ENCODE data around the gene RAB39A. TPM values are rescaled to one million over a fixed set of nuclear protein-coding genes. Genes with fewer than 3 reads are reported as not detected.
A peak's percentile ranks its signal among the peaks of the same experiment; 100 is the strongest.

Gene RAB39A
- total RNA-seq, 1 experiment from 2014 or later, result not detected

DNA sequence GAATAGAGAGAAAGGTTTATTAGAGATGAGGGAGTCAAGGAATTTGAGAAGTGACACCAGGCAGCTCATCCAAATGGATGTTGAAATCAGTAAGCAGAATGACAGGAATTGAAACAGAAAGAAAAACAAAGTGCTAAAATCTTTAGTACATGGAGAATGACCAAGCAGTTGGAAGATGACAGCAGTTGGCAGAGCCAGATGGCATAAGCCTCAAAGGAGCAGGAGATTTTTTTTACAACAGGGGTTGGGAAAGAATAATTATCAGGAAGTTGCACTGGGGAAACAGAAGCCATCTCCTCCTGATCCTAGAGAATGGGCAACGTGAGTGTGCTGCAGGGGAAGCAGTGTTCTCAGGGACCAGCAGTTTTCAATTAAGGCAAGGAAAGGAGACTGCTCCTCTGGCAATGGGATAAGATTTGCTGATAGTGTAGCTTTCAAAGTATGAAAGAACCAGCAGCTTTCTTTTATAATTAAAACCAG, 28.9 kb downstream of the RAB39A start:
- DNase-seq (ENCODE audit: extremely low read depth, low read depth), result no peak

DNA sequence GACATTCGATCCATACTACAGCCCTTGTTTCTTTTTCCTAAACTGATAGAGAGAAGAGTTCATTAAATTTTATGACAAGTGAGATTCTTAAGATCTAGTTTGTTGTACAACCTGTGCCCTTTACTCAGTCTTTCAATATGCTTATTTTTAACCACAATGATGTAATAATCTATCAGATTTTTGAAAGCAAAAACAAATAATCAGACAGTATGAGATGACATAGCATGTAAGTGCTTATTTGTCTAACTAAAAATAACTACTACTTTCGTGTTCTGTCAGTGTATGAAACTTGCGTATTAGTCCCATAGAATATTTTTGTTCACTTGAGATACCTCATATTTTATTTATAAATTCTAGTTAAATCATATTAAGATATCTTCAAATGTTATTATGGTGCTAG, 33.2 kb downstream of the RAB39A start:
- DNase-seq (ENCODE audit: extremely low read depth, low read depth), result no peak

DNA sequence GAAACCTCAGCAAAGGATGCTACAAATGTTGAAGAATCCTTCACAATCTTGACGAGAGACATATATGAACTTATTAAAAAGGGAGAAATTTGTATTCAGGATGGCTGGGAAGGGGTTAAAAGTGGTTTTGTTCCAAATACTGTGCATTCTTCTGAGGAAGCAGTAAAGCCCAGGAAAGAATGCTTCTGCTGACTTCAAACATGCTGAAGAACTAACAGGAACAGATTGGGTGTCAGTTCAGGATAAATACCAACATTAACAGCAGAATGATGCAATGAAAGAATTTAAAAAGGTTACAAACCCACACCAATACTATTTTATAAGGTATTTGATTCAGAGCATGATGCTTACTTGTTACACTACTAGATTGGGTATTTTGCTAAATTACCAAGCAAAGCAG, 33.9 kb downstream of the RAB39A start:
- DNase-seq (ENCODE audit: extremely low read depth, low read depth), result no peak

DNA sequence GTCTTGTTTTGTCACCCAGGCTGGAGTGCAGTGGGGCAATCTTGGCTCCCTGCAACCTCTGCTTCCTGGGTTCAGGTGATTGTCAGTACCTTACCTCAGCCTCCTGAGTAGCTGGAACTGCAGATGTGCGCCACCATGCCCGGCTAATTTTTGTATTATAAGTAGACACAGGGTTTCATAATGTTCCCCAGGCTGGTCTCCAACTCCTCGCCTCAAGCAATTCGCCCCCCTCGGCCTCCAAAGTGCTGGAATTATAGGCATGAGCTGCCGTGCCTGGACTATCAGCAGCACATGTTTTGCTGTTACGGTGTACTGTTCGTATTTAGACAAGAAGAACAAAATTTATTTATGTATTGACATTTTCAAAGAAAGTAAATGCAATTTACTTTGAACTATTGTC, 34.8 kb downstream of the RAB39A start:
- no peak for DNase-seq (ENCODE audit: extremely low read depth, low read depth)

DNA sequence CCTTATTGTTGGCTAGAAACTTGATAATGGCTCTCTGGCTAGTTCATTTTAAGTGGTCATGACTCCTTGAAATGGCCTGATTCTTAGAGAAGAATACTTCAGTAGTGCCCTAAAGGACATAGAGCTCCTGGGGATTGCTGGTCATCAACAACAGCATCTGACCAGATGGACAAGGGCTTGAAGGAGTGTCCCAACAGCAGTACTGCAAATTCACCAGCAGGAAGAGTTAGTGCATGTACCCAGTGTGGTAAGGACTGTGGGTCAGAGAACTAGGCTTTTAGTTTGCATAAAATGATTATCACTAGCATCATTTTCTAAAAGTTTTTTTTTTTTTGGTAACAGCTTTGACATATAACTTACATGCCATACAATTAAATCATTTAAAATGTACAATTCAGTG, 41.0 kb downstream of the RAB39A start:
- DNase-seq (ENCODE audit: extremely low read depth, low read depth), result no peak

DNA sequence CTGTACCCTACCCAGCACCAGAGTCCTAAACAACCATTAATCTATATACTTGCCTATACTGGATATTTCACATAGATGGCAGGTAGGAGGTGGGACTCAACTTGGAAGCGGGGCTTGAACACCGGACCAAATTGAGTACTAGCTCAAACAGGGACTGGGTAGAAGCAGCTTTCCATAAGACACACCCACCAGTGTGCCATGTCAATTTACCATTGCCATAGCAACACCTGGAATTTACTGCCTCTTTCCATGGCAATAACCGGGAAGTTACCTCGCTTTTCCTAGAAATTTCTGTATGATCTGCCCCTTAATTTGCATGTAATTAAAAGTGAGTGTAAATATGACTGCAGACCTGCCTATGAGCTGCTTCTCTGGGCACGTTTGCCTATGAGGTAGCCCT, 41.8 kb downstream of the RAB39A start:
- no peak for DNase-seq (ENCODE audit: extremely low read depth, low read depth)

DNA sequence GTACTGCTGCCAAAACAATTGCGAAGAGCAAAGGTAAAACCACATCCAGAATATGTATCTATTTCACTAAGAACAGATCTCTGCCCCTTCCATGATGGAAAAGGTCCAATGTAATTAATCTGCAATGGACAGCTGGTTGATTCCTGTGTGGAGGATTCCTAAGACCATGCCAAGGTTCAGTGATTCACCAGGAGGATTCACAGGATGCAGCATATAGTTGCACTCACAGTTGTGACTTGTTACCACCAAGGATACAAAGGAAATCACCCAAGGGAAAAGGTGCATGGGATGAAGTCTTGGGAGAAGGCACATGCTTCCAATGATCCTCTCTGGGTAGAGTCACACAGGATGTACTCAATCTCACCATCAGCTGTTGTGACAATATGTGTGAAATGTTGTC, 45.4 kb downstream of the RAB39A start:
- DNase-seq (ENCODE audit: extremely low read depth, low read depth), result no peak

DNA sequence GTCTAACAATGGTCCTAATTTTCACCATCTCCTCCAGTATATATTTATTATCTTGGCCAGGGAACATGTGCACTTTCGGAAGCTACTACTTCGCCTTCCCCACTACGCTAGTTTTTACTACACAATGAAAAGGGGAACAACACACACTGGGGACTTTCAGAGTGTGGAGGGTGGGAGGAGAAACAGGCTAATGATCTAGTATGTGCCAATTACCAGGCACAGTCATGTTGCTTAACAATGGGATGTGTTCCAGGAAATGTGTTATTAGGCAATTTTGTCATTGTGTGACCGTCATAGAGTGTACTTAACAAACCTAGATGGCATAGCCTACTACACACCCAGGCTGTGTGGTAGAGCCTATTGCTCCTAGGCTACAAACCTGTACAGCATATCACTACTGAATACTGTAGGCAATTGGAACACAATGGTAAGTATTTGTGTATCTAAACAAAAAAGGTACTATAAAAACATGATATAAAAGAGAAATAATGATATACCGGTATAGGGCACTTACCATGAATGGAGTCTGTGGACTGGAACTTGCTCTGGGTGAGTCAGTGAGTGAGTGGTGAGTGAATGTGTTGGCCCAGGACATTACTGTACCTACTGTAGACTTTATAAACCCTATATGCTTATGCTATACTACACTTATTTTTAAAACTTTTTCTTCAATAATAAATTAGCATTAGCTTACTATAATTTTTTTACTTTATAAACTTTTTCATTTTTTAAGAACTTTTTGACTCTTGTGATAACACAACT, 60.3 kb downstream of the RAB39A start:
- no peak for DNase-seq (ENCODE audit: extremely low read depth, low read depth)

DNA sequence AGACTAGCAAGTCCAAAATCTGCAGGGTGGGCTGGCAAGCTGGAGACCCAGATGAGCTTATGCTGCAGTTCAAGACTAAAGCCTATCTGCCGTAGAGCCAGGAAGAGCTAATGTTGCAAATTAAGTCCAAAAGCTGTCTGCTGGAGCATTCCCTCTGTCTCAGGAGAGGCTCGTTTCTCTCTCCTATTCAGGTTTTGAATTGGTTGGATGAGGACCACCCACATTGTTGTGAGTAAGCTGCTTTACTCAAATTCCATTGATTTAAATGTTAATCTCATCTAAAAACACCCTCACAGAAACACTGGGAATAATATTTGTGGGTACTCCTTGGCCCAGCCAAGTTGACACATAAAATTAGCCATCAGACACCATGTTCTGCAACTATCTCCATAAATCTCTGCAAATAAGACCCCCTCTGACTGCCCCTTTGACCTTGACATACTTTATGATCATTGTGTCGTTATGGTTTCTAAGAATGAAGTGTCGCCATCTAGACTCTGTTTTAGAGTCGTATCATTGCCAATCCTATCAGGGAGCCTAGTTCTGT, 63.7 kb downstream of the RAB39A start:
- no peak for DNase-seq (ENCODE audit: extremely low read depth, low read depth)

DNA sequence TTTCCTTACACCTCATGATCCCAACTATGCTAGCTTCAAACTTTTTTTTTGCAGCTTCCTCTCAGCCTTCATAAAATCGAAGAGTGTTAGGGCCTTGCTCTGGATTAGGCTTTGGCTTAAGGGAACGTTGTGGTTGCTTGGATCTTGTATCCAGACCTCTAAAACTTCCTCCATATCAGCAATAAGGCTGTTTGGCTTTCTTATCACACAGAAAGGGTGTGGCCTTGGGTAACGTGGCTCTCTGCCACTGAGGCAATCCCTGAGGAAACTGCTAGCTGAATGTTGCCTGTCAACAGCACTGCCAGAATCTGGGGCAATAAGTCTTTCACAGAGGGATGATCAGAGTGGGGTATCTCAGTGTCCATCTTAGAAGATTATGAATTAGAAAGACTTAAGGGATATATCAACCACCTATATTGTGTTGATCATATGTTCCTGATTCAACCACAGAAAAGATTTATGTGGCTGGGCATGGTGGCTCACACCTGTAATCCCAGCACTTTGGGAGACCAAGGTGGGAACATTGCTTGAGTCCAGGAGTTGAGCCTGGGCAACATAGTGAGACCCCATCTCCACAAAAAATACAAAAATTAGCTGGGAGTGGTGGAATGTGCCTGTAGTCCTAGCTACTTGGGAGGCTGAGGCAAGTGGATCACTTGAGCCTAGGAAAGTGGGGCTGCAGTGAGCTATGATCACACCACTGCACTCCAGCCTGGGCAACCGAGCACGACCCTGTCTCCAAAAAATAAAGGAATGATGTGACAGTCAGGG, 67.9 kb downstream of the RAB39A start:
- DNase-seq (ENCODE audit: extremely low read depth, low read depth), result no peak

DNA sequence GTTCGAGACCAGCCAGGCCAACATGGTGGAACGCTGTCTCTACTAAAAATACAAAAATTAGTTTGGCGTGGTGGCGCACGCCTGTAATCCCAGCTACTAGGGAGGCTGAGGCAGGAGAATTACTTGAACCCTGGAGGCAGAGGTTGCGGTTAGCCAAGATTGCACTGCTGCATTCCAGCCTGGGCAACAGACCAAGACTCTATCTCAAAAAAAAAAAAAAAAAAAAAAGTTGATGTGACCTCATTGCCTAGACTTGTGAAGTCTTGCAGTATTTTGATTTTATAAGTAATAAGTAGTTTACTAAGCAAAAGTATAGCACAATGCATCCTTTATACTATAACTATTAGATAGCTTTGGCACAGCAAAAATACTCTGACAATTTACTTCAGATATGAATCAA, 70.5 kb downstream of the RAB39A start:
- no peak for DNase-seq (ENCODE audit: extremely low read depth, low read depth)

DNA sequence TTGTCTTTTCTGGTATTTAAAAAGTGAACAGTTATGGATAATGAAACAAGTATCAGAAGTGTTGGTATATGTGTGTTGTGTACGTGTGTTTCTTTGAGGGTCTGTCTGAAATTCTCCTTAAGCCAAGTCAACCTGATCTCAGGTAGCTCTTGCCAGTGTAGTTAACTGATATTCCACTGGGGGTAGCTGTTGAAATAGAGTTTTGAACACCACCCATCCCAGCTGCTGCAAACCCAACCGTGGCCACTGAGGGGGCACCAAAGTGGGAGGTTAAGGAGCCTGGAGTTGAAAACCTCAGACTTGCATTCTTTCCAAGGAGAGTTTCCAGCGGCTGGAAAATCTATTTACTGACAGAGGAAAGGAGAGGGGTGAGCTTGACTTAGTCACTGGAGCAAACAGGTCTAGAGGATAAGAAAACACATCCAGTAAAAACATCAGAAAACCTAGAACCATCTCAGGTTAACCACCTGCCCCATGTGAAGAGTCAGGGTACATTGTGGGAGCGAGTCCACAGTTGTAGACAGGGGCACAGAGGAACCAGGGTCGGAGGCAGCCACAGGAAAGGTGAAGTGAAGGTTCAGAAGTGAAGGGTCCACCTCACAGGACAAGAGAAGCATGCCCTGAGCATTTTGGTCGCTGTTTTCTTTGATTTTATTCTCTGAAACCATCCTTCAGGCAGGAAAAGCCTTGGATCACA, 71.7 kb downstream of the RAB39A start:
- DNase-seq (ENCODE audit: extremely low read depth, low read depth), result peak; percentile 28

DNA sequence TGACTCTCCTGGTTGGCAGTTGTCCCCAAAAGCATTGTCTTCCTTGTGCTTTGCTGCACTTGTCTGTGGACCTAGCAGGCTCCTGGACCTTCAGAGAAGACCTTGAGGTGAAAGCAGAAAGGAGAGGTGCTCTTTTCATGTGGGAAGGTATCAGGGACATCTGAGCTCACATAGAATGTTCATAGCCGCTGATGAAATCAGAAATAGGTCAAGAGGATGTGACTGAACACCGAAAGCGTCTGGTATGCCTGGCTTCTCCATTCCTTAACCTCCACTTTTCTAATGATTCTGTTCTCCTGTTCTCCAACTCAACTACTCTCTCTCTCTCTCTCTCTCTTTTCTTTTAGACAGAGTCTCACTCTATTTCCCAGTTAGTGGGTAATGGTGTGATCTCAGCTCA, 74.2 kb downstream of the RAB39A start:
- DNase-seq (ENCODE audit: extremely low read depth, low read depth), result no peak

DNA sequence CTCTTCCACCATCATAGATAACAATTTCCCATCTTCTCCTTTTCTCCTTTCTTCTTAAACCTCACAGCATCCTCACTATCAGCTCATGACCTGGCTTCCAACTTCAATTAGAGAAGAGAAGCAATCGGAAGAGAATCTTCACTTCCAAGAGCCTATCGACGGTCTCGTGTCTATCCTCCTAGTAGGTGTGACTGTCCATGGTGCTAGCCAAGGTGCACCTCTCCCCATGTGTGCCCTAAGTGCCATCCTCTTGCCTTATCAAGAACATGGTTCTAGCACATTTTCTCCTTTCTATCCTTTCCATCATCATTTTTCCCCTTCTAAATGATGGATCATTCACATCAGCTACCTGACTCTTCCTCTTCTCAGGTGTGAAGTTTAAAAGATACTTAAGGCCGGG, 75.4 kb downstream of the RAB39A start:
- DNase-seq (ENCODE audit: extremely low read depth, low read depth), result no peak

DNA sequence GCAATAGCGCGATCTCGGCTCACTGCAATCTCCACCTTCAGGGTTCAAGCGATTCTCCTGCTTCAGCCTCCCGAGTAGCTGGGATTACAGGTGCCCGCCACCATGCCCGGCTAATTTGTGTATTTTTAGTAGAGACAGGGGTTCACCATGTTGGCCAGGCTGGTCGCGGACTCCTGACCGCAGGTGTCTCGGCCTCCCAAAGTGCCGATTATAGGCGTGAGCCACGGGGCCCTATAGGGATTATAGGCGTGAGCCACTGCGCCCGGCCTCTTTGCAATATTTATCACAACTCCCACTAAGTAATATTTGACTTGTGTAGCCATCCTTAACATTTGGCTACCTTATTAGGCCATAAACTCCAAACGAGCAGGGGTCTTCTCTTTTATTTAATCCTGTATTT, 79.6 kb downstream of the RAB39A start:
- DNase-seq (ENCODE audit: extremely low read depth, low read depth), result no peak

DNA sequence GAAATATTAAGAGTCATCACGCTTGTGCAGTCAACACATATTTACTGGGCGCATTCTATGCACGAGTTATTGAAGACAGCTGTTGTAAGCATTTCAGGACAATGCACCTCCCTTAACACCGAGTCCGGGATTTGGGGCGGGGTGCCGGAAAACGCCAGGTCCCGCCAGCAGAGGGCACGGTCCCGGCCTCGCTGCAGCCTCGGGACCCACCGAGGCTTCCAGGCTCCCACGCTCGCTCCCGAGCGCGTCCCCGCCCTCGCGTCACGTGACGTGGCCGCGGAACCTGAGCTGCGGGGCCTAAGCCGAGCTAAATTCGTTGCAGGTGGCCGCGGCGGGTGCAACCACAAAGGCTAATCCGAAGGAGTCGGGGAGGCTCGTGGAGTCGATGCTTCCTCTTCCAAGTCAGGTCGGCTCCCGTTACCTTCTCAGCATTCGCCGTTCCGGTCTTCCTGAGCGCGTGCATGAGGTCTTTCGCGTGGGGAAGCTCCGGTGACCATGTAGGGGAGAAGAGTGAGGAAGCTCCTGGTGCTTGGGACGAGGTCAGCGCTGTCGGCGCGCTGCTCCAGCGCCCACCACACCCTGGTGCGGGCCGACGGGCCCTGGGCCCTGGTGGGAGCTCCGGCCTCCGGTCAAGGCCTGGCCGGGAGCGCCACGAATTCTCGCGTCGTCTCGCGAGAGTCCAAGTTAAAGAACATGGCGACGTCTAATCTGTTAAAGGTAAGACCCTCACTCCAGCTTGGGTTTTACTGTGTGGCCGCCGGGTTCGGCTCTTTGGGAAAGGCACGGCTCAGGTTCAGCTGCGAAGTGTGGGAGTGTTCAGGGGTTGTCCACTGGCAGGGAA, 80.6 kb downstream of the RAB39A start, which contains the start of gene CUL5:
Gene CUL5 (plus strand): TSS at position 243 of the 841 bp plus-strand sequence. CDS start 451 bp downstream, at position 694.
- peak; percentile 79 for DNase-seq (ENCODE audit: extremely low read depth, low read depth)

DNA sequence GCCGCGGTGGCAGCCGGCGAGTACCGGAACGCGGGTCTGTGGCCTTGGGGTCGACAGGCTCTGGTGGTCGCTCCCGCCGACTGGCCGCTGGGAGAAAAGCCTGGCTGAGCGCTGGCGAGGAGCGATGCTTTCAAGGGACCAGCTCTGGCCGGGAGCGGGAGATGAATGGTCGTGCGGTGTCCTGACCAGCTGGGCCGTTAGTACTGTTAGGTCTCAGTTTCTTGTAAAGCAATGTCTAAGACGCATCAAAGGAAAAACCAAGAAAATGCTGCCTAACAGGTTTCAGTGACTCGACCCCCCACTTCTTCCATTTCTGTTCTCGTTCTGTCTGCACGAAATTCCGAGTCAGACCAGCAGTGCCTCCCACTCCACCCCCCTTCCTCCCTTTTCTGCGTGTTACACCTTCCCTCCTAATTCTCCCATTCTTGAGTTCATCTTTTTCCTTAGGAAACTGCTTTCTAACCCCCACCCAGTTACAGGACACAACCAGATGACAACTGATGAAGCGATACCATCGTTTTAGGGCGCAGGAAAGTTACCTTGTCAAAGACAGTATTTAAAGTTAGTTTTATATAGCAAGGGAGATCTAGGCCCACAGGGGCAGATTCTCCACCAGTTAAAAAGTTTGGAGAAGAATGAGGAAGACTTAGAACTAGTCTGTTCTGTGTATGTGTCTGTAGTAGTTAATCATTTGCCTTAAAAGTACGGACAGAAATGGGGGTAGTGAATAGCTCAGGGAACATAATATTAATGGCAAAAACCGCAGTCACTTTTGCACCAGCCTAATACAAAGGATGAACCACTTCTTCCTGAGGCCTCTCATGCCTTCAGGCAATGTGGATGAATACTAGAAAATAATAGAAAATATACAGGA, 81.5 kb downstream of the RAB39A start:
- DNase-seq (ENCODE audit: extremely low read depth, low read depth), result no peak

DNA sequence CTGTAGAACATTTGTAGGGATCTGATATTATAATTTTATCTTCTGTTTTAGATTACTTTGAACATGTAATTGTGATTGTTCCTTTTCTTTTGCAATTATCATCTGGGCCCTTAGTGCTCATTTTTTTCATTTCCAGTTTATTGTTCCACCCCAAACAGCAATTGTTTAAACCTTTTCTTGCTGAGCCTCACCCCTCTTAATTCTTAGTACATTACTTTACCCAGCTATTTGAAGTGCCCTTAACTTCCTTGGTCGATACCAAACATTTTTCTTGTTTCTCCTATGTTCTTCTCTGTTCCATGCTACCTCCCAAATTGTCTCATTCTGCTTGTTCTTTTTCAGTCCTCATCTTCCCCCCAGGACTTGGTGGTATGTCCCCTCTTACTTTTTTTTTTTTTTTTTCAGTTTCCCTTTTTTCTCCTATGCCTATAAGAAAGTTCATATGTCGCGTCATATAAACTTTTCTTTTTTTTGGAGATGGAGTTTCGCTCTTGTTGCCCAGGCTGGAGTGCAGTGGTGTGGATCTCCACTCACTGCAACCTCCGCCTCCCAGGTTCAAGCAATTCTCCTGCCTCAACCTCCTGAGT, 84.0 kb downstream of the RAB39A start:
- no peak for DNase-seq (ENCODE audit: extremely low read depth, low read depth)
